SK-N-DZ (cell line): ENCODE results near the gene B3GNT9.
A peak's percentile ranks its signal among the peaks of the same experiment; 100 is the strongest.
"Not testable (repeated sequence)": the region's sequence is repeated elsewhere in the genome, so short reads cannot be mapped to it uniquely, and the experiment has no call there.

Experiments used
- DNase-seq: peaks from one replicate; pipeline ENCODE4 v3.0.0-alpha.2; 2015; ENCODE audit warnings: low spot score

B3GNT9 gene

GRCh38 chr16:67151431-67152097 is 766 bp upstream of the B3GNT9 start:
- no peak for DNase-seq

- peak; percentile 86 for DNase-seq
Measured at GRCh38 chr16:67150047-67150832, 558 bp downstream of the B3GNT9 start.

- no peak for DNase-seq
Measured at GRCh38 chr16:67149276-67150046, 1.3 kb downstream of the B3GNT9 start.

GRCh38 chr16:67148656-67149275 is 2.0 kb downstream of the B3GNT9 start:
- DNase-seq = no peak

GRCh38 chr16:67148221-67148620 is 2.6 kb downstream of the B3GNT9 start:
- no peak for DNase-seq

GRCh38 chr16:67147437-67148140 is 3.2 kb downstream of the B3GNT9 start:
- no peak for DNase-seq

GRCh38 chr16:67146523-67147357 is 4.1 kb downstream of the B3GNT9 start:
- DNase-seq = no peak

GRCh38 chr16:67145746-67146145 is 5.1 kb downstream of the B3GNT9 start:
- no peak for DNase-seq

- no peak for DNase-seq
Measured at GRCh38 chr16:67144943-67145342, 5.9 kb downstream of the B3GNT9 start.

- DNase-seq = no peak
Measured at GRCh38 chr16:67142342-67142741, 8.5 kb downstream of the B3GNT9 start.

- DNase-seq = no peak
Measured at GRCh38 chr16:67141391-67141790, 9.4 kb downstream of the B3GNT9 start.

GRCh38 chr16:67137605-67138004 is 13.2 kb downstream of the B3GNT9 start:
- no peak for DNase-seq

GRCh38 chr16:67129422-67129821 is 21.4 kb downstream of the B3GNT9 start:
- no peak for DNase-seq

- DNase-seq = no peak
Measured at GRCh38 chr16:67128887-67129286, 21.9 kb downstream of the B3GNT9 start.

GRCh38 chr16:67128417-67128816 is 22.4 kb downstream of the B3GNT9 start:
- DNase-seq = no peak

GRCh38 chr16:67122799-67123198 is 28.0 kb downstream of the B3GNT9 start:
- not testable (repeated sequence) for DNase-seq

- no peak for DNase-seq
Measured at GRCh38 chr16:67120025-67120424, 30.8 kb downstream of the B3GNT9 start.

- DNase-seq = no peak
Measured at GRCh38 chr16:67117716-67118115, 33.1 kb downstream of the B3GNT9 start.

GRCh38 chr16:67116388-67117311 is 34.1 kb downstream of the B3GNT9 start:
- no peak for DNase-seq
